ENCODE results near the gene CAMP.

CAMP gene

GRCh38 chr3:48196611-48197010, 26.7 kb upstream of the CAMP start:
- no peak for TF ChIP-seq REST (IDR thresholded peaks at IDR 0.05; ENCODE audit: insufficient read depth in 1 of 2, low read depth in 2 of 2, low read length in 2 of 2)
- no peak for TF ChIP-seq TAF1 (IDR thresholded peaks at IDR 0.05; ENCODE audit: borderline replicate concordance, insufficient read depth, low read length)
- no peak for TF ChIP-seq SIN3A (IDR thresholded peaks at IDR 0.05; ENCODE audit: borderline replicate concordance, insufficient read depth, low read length)
- TF ChIP-seq POLR2AphosphoS5 (IDR thresholded peaks at IDR 0.05; ENCODE audit: low read depth, low read length) = no peak
- TF ChIP-seq FOXP2 (optimal IDR thresholded peaks at IDR 0.05; ENCODE audit: borderline replicate concordance, extremely low read depth, extremely low read length, insufficient read depth) = no peak

GRCh38 chr3:48199117-48199516, 24.2 kb upstream of the CAMP start:
- TF ChIP-seq TAF1 (IDR thresholded peaks at IDR 0.05; ENCODE audit: borderline replicate concordance, insufficient read depth, low read length) = no peak
- TF ChIP-seq REST (IDR thresholded peaks at IDR 0.05; ENCODE audit: insufficient read depth in 1 of 2, low read depth in 2 of 2, low read length in 2 of 2) = no peak
- no peak for TF ChIP-seq FOXP2 (optimal IDR thresholded peaks at IDR 0.05; ENCODE audit: borderline replicate concordance, extremely low read depth, extremely low read length, insufficient read depth)
- TF ChIP-seq SIN3A (IDR thresholded peaks at IDR 0.05; ENCODE audit: borderline replicate concordance, insufficient read depth, low read length) = no peak
- TF ChIP-seq POLR2AphosphoS5 (IDR thresholded peaks at IDR 0.05; ENCODE audit: low read depth, low read length) = no peak

DNA sequence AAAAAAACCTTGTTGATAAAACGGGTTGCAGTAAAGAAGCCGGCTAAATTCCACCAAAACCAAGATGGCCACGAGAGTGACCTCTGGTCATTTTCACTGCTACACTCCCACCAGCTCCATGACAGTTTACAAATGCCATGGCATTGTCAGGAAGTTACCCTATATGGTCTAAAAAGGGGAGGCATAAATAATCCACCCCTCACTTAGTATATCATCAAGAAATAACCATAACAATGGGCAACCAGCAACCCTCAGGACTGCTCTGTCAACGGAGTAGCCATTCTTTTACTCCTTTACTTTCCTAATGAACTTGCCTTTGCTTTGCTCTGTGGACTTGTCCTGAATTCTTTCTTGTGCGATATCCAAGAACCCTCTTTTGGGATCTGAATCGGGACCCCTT, 20.7 kb upstream of the CAMP start:
- no peak for TF ChIP-seq SIN3A (IDR thresholded peaks at IDR 0.05; ENCODE audit: borderline replicate concordance, insufficient read depth, low read length)
- TF ChIP-seq FOXP2 (optimal IDR thresholded peaks at IDR 0.05; ENCODE audit: borderline replicate concordance, extremely low read depth, extremely low read length, insufficient read depth) = no peak

DNA sequence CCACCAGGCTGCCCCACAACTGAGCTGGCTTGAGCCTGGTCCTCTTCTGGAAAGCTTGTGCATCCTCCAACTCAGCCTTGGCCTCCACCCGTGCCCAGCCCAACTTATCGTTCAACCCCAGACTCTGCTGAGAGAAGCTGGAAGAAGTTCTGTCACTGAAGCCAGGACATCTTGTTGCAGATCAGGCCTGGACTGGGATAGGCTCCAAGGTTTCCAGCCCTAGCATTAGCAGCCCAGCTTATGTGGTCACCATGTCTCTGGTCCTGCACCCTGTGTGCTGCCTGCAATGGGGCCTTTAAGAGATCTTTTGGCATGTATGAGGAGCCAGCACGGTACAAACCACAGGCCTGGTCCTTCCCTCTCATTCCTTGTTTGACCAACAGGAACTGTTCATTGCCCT, 15.2 kb upstream of the CAMP start:
- TF ChIP-seq FOXP2 (optimal IDR thresholded peaks at IDR 0.05; ENCODE audit: borderline replicate concordance, extremely low read depth, extremely low read length, insufficient read depth) = no peak
- no peak for TF ChIP-seq SIN3A (IDR thresholded peaks at IDR 0.05; ENCODE audit: borderline replicate concordance, insufficient read depth, low read length)
- no peak for TF ChIP-seq POLR2AphosphoS5 (IDR thresholded peaks at IDR 0.05; ENCODE audit: low read depth, low read length)
- TF ChIP-seq TAF1 (IDR thresholded peaks at IDR 0.05; ENCODE audit: borderline replicate concordance, insufficient read depth, low read length) = no peak

GRCh38 chr3:48209445-48209844, 13.8 kb upstream of the CAMP start:
- TF ChIP-seq TAF1 (IDR thresholded peaks at IDR 0.05; ENCODE audit: borderline replicate concordance, insufficient read depth, low read length) (no peak), REST (IDR thresholded peaks at IDR 0.05; ENCODE audit: insufficient read depth in 1 of 2, low read depth in 2 of 2, low read length in 2 of 2) (no peak), SIN3A (IDR thresholded peaks at IDR 0.05; ENCODE audit: borderline replicate concordance, insufficient read depth, low read length) (no peak), POLR2AphosphoS5 (IDR thresholded peaks at IDR 0.05; ENCODE audit: low read depth, low read length) (no peak), FOXP2 (optimal IDR thresholded peaks at IDR 0.05; ENCODE audit: borderline replicate concordance, extremely low read depth, extremely low read length, insufficient read depth) (no peak)

DNA sequence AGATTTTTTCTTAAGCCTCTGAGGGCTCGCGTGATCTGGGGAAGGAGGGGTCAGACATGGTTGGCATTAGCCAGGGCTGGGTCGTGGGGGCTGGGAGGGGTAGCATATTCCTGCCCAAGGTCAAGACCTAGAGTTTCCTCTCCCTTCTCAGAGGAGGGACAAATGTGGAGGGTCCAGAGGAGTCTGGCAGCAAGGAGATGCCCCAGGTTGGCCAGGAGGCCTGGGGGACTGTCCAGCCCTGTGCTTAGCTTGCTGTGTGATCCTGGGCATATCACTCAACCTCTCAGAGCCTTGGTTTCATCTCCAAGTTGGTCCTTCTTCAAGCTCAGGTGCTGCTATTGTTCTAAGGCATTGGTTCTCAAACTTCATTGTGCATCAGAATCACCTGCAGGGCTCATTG, 9.1 kb upstream of the CAMP start:
- TF ChIP-seq FOXP2 (optimal IDR thresholded peaks at IDR 0.05; ENCODE audit: borderline replicate concordance, extremely low read depth, extremely low read length, insufficient read depth) (no peak), REST (IDR thresholded peaks at IDR 0.05; ENCODE audit: insufficient read depth in 1 of 2, low read depth in 2 of 2, low read length in 2 of 2) (no peak), SIN3A (IDR thresholded peaks at IDR 0.05; ENCODE audit: borderline replicate concordance, insufficient read depth, low read length) (no peak), POLR2AphosphoS5 (IDR thresholded peaks at IDR 0.05; ENCODE audit: low read depth, low read length) (no peak), TAF1 (IDR thresholded peaks at IDR 0.05; ENCODE audit: borderline replicate concordance, insufficient read depth, low read length) (no peak)

Measured in PFSK-1 (cell line).